Measurements from ENCODE around the gene IKZF1.

DNA sequence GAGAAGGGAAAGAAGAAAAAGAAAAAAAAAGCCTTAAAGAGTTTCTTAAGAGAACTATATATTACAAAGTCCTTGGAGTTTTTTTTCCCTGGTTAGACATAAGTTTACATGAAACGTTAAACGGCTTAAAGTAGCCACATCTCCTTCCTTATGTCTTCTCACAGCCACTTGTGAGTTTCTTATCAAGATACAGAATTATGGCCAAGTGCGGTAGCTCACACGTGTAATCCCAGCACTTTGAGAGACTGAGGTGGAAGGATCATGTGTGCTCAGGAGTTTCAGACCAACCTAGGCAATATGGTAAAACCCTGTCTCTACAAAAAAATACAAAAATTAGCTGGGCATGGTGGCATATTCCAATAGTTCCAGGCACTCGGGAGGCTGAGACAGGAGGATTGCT is 54.3 kb downstream of the IKZF1 start:
- TF ChIP-seq CTCF (IDR thresholded peaks at IDR 0.05) (no peak), REST (IDR thresholded peaks at IDR 0.05) (no peak), GATA3 (IDR thresholded peaks at IDR 0.05; ENCODE audit: borderline replicate concordance) (no peak), ZSCAN20 (CRISPR knock-in tag; IDR thresholded peaks at IDR 0.05) (no peak), RAD21 (conservative IDR thresholded peaks at IDR 0.05 in 1 of 2, IDR thresholded peaks at IDR 0.05 in 1 of 2) (no peak), NFE2L2 (conservative IDR thresholded peaks at IDR 0.05; ENCODE audit: low read length) (no peak), KDM5A (IDR thresholded peaks at IDR 0.05) (no peak), JUNB (IDR thresholded peaks at IDR 0.05) (no peak), ZC3H11A (IDR thresholded peaks at IDR 0.05) (no peak), MAFK (IDR thresholded peaks at IDR 0.05; ENCODE audit: partially characterized antibody) (no peak)
- TF ChIP-seq, protein P1, sequence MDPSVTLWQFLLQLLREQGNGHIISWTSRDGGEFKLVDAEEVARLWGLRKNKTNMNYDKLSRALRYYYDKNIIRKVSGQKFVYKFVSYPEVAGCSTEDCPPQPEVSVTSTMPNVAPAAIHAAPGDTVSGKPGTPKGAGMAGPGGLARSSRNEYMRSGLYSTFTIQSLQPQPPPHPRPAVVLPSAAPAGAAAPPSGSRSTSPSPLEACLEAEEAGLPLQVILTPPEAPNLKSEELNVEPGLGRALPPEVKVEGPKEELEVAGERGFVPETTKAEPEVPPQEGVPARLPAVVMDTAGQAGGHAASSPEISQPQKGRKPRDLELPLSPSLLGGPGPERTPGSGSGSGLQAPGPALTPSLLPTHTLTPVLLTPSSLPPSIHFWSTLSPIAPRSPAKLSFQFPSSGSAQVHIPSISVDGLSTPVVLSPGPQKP (IDR thresholded peaks at IDR 0.05; ENCODE audit: low read depth, low read length) = no peak
